Measurements from ENCODE around the gene TDRD12.
A peak's percentile ranks its signal among the peaks of the same experiment; 100 is the strongest.
"Not testable (repeated sequence)": the region's sequence is repeated elsewhere in the genome, so short reads cannot be mapped to it uniquely, and the experiment has no call there.

Gene TDRD12

GRCh38 chr19:32746631-32747196, 27.1 kb downstream of the TDRD12 start:
- DNase-seq, result peak in 1 of 56 donors; percentile 3

DNA sequence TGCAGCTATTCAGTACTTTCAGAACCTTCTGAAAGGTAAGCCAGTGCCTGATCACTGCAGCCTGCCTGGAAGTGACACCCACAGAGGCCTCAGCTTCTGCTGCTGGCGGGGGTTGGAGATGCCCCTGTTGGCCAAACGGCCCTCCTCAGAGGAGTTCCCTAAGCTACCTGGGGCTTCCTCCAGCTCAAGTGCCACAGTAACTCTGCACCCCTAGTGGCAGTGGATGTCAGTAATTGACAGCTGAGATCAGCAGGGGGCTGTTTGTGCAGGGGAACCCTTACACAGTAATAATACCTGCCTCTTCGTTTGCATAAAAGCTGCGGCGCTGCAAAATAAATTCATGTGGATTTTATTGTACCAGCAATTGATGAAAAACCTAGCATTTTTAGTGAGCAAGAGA, 28.9 kb downstream of the TDRD12 start:
- no peak for DNase-seq

GRCh38 chr19:32748948-32749347, 29.4 kb downstream of the TDRD12 start:
- no peak for DNase-seq

- no peak for DNase-seq
Observed at GRCh38 chr19:32749361-32749760, 29.8 kb downstream of the TDRD12 start.

DNA sequence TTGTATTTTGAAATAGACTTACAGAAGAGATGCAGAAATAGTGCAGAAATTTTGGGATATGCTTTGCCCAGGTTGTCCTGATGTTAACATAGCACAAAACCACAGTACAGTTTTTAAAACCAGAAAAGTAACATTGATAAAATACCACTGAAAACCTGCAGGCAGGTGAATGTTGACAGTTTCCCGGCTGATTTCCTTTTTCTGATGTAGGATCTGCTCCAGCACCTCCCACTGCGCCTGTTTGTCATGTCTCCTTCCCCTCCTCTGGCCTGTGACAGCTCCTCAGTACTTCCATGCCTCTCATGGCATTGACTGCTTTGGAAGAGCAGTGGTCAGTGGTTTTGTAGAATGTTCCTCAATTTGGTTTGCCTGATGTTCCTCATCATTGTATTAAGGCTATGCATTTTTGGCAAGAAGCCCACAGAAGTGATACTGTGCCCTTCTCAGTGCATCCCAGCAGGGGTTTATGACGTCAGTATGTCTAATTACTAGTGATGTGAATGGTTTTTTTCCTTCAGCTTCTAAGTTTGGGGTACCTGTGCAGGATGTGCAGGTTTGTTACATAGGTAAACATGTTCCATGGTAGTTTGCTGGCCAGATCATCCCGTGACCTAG, 31.0 kb downstream of the TDRD12 start:
- no peak for DNase-seq

GRCh38 chr19:32751066-32751465, 31.5 kb downstream of the TDRD12 start:
- DNase-seq, result no peak

- no peak for DNase-seq
Observed at GRCh38 chr19:32757189-32757588, 37.6 kb downstream of the TDRD12 start.

GRCh38 chr19:32765365-32765764, 45.8 kb downstream of the TDRD12 start:
- DNase-seq, result not testable (repeated sequence)

DNA sequence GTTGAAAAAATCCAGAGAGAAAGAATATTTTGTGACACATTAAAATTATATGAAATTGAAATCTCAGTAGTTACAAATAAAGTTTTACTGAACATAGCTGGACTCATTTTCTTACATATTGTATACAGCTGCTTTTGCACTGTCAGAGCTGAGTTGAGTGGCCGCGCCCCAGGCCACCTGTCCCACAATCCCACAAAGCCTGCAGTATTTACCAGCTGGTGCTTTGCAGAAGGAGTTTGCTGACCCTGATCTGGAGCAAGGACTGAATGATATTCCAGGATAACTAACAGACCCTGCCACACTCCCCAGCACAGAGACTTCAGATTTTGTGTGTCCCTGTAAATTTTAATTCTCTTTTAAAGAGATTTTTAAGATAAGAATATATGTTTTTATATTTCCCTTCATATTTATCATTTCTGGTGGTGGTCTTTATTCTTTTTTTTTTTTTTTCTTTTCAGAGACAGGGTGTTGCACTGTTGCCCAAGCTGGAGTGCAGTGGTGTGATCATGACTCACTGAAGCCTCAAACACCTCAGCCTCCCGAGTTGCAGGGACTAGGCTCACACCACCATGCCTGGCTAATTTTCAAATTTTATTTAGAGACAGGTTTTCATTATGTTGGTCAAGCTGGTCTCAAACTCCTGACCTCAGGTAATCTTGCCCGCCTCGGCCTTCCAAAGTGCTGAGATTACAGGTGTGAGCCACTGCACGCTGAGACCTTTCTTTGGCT, 48.5 kb downstream of the TDRD12 start:
- DNase-seq, result no peak

GRCh38 chr19:32771596-32771995, 52.0 kb downstream of the TDRD12 start:
- DNase-seq, result no peak

DNA sequence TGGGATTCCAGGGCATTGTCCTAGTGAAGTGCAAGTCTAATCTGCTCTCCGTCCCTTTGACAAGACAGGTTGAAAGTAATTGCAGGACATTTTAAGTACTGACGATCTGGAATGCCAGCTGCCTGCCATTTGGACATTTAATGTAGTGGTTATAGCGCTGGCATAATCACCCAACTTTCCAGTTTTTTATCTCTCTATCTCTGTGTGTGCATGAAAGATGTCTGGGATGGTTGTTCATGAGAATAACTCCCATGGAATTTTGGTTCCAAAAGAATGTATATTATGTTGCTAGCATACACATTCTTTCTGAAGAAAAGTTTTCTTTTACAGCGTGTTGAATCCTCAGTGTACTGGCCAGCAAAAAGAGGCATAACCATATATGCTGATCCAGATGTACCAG, 53.6 kb downstream of the TDRD12 start:
- no peak for DNase-seq

DNA sequence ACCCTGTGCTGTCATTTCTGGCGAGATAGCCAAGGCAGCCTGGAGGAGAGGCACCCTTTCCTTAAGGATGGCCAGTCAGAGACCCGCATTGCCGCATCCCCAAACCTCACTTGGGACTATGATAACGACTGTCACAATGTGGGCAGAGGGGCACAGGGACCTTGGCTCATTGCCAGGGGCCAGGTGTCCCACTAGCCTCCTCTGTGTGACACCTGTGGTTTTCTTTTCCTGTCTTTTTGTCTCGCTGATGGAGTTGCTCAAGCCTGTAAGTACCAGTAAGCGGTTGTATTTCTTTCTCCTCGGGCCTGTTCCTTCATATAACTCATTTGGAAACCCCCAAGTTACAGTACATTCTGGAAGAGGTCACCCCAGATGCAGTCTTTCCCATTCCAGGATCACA, 59.5 kb downstream of the TDRD12 start:
- DNase-seq, result no peak

GRCh38 chr19:32781280-32781679, 61.7 kb downstream of the TDRD12 start:
- no peak for DNase-seq

- DNase-seq, result not testable (repeated sequence)
Observed at GRCh38 chr19:32782089-32782488, 62.5 kb downstream of the TDRD12 start.

DNA sequence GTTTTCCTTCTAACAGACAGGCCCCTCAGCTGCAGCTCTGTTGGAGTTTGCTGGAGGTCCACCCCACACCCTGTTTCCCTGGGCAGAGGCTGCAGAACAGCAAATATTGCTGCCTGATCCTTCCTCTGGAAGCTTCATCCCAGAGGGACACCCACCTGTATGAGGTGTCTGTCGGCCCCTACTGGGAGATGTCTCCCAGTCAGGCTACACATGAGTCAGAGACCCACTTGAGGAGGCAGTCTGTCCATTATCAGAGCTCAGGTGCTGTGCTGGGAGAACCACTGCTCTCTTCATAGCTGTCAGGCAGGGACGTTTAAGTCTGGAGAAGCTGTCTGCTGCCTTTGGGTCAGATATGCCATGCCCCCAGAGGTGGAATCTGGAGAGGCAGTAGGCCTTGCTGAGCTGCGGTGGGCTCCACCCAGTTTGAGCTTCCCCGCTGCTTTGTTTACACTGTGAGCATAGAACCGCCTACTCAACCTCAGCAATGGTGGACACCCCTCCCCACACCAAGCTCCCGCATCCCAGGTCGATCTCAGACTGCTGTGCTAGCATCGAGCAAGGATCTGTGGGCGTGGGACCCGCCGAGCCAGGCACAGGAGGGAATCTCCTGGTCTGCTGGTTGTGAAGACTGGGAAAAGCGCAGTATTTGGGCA, 67.7 kb downstream of the TDRD12 start:
- DNase-seq, result not testable (repeated sequence)

DNA sequence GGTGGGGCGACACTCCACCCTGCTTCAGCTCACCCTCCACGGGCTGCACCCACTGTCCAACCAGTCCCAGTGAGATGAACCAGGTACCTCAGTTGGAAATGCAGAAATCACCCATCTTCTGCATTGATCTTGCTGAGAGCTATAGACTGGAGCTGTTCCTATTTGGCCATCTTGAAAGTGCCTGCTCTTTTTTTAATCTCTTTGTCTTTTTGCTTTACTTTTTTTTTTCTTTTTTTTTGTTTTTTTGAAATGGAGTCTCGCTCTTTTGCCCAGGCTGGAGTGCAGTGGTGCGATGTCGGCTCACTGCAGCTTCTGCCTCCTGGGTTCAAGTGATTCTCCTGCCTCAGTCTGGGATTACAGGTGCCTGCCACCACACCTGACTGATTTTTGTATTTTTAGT, 68.3 kb downstream of the TDRD12 start:
- DNase-seq, result not testable (repeated sequence)

- no peak for DNase-seq
Observed at GRCh38 chr19:32789429-32789828, 69.9 kb downstream of the TDRD12 start.

GRCh38 chr19:32798201-32798600, 78.6 kb downstream of the TDRD12 start:
- DNase-seq, result no peak

DNA sequence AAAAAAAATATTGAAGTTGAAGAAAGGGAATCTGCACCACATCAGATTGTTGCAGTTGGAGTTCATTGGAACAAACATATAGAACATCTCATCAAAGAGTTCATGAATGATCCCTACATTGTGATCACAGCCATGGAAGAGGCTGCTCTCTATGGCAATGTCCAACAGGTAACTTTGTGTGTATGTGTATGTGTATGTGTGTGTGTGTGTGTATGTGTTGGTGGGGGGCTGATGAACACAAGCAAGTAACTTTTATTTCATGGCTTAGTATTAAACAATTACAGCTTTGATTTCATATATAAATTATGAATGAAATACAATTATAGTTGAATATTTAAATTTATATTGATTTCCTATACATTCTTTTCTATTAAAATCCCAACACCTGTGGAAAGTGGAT, 80.6 kb downstream of the TDRD12 start:
- no peak for DNase-seq

- DNase-seq, result no peak
Observed at GRCh38 chr19:32800754-32801153, 81.2 kb downstream of the TDRD12 start.

DNA sequence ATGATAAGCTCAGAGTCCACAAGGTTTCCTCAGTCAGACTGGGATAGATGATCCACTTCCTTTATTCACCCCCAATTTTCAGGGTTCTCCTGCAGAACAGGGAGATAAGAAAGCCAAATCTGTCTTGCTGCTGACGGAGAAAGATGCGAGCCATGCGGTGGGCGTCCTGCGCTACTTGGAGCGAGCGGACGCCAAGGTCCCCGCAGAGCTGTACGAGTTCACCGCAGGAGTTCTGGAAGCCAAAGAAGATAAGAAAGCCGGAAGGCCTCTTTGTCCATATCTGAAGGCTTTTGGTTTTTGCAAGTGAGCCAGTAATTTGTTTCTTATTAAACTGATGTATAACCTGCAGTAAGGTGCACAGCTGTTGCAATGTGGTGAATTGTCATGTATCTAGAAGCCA, 83.3 kb downstream of the TDRD12 start:
- DNase-seq, result no peak

DNA sequence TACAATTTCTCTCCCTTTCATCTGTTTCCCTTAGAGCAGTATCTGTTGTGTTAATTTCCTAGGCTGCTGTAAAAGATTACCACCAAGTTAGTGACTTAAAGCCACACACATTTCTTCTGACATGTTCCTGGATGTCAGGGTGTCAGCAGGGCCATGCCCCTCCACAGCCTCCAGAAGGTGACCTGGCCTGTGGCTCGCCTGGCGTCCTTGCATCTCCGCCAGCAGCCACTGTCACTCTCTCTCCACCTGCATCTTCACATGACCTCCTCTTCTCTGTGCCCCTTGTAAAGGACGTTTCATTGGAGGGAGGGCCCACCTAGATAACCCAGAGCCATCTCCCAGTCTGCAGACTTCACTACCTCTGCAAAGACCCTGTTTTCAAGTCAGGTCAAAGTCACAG, 88.7 kb downstream of the TDRD12 start:
- no peak for DNase-seq

Measured in amygdala (tissue), 56 donors.